ENCODE results near the gene JUND.

- TF ChIP-seq, protein P1, sequence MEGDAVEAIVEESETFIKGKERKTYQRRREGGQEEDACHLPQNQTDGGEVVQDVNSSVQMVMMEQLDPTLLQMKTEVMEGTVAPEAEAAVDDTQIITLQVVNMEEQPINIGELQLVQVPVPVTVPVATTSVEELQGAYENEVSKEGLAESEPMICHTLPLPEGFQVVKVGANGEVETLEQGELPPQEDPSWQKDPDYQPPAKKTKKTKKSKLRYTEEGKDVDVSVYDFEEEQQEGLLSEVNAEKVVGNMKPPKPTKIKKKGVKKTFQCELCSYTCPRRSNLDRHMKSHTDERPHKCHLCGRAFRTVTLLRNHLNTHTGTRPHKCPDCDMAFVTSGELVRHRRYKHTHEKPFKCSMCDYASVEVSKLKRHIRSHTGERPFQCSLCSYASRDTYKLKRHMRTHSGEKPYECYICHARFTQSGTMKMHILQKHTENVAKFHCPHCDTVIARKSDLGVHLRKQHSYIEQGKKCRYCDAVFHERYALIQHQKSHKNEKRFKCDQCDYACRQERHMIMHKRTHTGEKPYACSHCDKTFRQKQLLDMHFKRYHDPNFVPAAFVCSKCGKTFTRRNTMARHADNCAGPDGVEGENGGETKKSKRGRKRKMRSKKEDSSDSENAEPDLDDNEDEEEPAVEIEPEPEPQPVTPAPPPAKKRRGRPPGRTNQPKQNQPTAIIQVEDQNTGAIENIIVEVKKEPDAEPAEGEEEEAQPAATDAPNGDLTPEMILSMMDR (IDR thresholded peaks at IDR 0.05) = no peak
- TF ChIP-seq, protein P2, sequence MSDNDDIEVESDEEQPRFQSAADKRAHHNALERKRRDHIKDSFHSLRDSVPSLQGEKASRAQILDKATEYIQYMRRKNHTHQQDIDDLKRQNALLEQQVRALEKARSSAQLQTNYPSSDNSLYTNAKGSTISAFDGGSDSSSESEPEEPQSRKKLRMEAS (IDR thresholded peaks at IDR 0.05) = no peak
- no peak for TF ChIP-seq RAD21 (conservative IDR thresholded peaks at IDR 0.05 in 1 of 2, IDR thresholded peaks at IDR 0.05 in 1 of 2)
- no peak for TF ChIP-seq KDM5A (IDR thresholded peaks at IDR 0.05)
- TF ChIP-seq MAFK (IDR thresholded peaks at IDR 0.05; ENCODE audit: partially characterized antibody) = no peak
- TF ChIP-seq ZC3H11A (IDR thresholded peaks at IDR 0.05) = no peak
- TF ChIP-seq EHMT2 (IDR thresholded peaks at IDR 0.05; ENCODE audit: low read depth) = no peak
- TF ChIP-seq POLR2A (IDR thresholded peaks at IDR 0.05; ENCODE audit: low read length) = no peak
These were observed 25.5 kb upstream of the JUND start for GRCh38 chr19:18306888-18307260.

Data from A549 (cell line).